NCI-H2227 (cell line): ENCODE data around the gene NLK.
A peak's percentile ranks its signal among the peaks of the same experiment; 100 is the strongest.
"Not testable (repeated sequence)": the region's sequence is repeated elsewhere in the genome, so short reads cannot be mapped to it uniquely, and the experiment has no call there.

Experiments used
- DNase-seq: peaks from one replicate; lab custom pipeline; 2025; ENCODE audit not compliant: unreplicated experiment; lab: John Stamatoyannopoulos, UW

NLK gene

GRCh38 chr17:28145348-28145747, 102.9 kb downstream of the NLK start:
- no peak for DNase-seq

- no peak for DNase-seq
These were observed 104.5 kb downstream of the NLK start for GRCh38 chr17:28147017-28147416.

- peak; percentile 38 for DNase-seq
These were observed 108.5 kb downstream of the NLK start for GRCh38 chr17:28151001-28151400.

GRCh38 chr17:28154214-28154613, 111.7 kb downstream of the NLK start:
- DNase-seq = peak; percentile 7

- DNase-seq = not testable (repeated sequence)
These were observed 112.9 kb downstream of the NLK start for GRCh38 chr17:28155405-28155804.

GRCh38 chr17:28159004-28159403, 116.5 kb downstream of the NLK start:
- no peak for DNase-seq

GRCh38 chr17:28159924-28160323, 117.4 kb downstream of the NLK start:
- DNase-seq = no peak

GRCh38 chr17:28160610-28161009, 118.1 kb downstream of the NLK start:
- no peak for DNase-seq

GRCh38 chr17:28161311-28161710, 118.8 kb downstream of the NLK start:
- no peak for DNase-seq

GRCh38 chr17:28166478-28166877, 124.0 kb downstream of the NLK start:
- DNase-seq = no peak

GRCh38 chr17:28169621-28170349, 127.3 kb downstream of the NLK start:
- DNase-seq = no peak

GRCh38 chr17:28170771-28171170, 128.3 kb downstream of the NLK start:
- DNase-seq = no peak

GRCh38 chr17:28173031-28173561, 130.6 kb downstream of the NLK start:
- DNase-seq = no peak

GRCh38 chr17:28173801-28174200, 131.3 kb downstream of the NLK start:
- no peak for DNase-seq

GRCh38 chr17:28174352-28175046, 132.0 kb downstream of the NLK start:
- DNase-seq = no peak

- no peak for DNase-seq
These were observed 134.9 kb downstream of the NLK start for GRCh38 chr17:28177351-28177750.

GRCh38 chr17:28178800-28179199, 136.3 kb downstream of the NLK start:
- no peak for DNase-seq

- no peak for DNase-seq
These were observed 138.0 kb downstream of the NLK start for GRCh38 chr17:28180449-28180848.

GRCh38 chr17:28181568-28181967, 139.1 kb downstream of the NLK start:
- DNase-seq = no peak

GRCh38 chr17:28182559-28182958, 140.1 kb downstream of the NLK start:
- DNase-seq = no peak

- no peak for DNase-seq
These were observed 143.2 kb downstream of the NLK start for GRCh38 chr17:28185658-28186057.

GRCh38 chr17:28186472-28186871, 144.0 kb downstream of the NLK start:
- not testable (repeated sequence) for DNase-seq
